ENCODE results near the gene MCM3AP.
"Not testable (repeated sequence)": the region's sequence is repeated elsewhere in the genome, so short reads cannot be mapped to it uniquely, and the experiment has no call there.

Gene MCM3AP

DNA sequence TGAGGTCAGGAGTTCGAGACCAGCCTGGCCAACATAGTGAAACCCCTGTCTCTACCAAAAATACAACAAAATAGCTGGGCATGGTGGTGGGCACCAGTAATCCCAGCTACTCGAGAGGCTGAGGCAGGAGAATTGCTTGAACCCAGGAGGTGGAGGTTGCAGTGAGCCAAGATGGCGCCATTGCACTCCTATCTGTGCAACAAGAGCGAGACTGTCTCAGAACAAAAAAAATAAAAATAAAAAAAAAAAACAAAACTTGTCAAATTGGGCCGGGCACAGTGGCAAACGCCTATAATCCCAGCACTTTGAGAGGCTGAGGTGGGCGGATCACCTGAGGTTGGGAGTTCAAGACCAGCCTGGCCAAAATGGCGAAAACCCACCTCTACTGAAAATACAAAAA is 24.8 kb upstream of the MCM3AP start:
- DNase-seq, result not testable (repeated sequence)

DNA sequence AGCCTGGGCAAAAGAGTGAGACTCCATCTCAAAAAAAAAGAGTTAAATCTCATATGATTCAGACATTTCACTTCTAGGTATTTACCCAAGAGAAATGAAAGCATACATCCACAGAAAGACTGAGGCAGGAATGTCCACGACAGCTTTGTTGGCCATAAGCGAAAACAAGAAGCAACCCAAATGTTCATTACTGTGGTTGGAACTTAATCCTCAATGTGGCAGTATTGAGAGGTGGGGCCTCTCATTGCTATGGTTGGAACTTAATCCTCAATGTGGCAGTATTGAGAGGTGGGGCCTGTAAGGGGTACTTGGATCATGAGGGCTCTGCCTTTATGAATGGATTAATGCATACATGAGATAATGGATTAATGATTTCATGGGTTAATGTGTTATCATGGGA is 23.0 kb upstream of the MCM3AP start:
- DNase-seq, result no peak

DNA sequence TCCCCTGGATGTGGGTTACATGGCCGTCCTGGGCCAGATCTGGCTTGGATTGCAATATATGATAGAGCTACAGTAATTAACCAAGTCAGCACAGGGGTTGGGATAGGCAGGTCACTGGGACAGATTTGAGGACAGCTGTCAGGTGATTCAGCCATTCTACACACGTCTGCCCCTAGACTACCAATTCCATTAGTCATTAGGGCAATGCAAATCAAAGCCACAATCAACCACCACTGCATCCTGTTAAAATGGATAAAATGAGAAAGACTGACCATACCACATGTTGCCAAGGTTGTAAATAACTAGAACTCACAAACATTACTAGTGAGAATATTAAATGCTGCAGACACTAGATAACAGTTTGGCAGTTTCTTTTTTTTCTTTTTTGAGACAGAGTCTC is 22.2 kb upstream of the MCM3AP start:
- no peak for DNase-seq

DNA sequence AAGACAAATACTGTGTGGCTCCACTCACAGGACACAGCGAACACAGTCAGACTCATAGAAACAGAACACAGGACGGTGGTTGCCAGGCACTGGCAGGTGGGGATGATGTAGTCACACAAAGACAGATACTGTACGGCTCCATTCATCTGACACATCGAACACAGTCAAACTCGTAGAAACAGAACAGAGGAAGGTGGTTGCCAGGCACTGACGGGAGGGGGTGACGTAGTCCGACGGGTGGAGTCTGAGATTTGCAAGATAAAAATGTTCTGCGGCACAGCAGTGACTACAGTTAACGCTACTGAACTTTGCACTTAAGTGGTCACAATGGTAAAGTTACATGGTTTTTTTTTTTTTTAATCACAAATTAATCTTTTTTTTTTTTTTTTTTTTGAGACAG is 19.5 kb upstream of the MCM3AP start:
- DNase-seq, result no peak

DNA sequence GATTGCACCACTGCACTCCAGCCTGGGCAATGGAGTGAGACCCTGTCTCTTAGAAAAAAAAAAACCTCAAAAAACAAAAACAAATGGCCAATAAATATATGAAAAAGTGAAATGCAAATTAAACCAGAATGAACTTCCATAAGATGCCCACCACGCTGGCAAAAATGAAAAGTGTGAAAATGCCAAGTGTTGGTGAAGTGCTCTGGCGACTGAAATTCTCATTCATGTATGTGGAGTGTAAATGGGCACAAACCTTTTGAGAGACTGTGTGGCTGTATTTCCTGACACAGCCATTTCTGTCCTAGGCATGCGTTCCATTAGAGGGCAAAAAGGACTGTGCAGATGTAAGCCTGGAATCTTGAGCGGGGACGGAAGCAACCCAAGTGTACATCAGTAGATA is 19.0 kb upstream of the MCM3AP start:
- DNase-seq, result no peak

DNA sequence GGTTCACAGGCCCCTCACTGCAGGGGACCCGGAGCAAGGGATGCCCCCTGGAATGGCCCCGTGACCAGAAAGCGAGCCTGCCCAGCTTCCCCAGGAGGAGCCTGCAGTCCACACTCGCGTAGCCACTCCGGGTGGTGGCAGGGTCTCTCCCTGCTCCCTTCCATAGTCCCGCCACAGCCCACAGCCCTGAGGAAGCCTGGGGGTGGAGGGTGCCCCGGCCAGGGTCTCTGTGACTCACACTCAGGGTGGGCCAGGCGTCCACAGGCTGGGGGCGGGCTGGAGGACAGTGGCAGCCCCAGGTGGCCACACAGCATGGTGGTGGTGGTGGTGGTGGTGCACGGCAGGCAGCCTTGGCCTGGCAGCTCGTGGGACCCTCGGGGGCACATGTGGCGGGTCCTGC is 16.3 kb upstream of the MCM3AP start:
- DNase-seq, result no peak

DNA sequence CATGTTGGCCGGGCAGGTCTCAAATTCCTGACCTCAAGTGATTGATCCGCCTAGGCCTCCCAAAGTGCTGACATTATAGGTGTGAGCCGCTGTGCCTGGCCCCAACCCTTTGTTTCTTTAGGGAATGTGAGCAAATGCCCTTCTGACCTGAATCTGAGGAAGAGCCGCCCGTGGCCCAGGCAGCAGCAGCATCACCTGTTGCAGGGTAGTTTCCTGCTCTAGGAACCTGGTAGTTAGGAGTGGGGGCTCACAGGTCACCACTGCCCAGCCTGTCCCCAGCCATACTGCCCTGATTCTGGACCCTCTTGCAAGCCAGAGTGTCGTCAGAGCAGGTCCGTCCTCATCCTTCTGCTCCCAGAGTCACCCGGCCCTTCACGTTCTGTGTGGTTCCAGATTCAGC is 13.8 kb upstream of the MCM3AP start:
- DNase-seq, result no peak

DNA sequence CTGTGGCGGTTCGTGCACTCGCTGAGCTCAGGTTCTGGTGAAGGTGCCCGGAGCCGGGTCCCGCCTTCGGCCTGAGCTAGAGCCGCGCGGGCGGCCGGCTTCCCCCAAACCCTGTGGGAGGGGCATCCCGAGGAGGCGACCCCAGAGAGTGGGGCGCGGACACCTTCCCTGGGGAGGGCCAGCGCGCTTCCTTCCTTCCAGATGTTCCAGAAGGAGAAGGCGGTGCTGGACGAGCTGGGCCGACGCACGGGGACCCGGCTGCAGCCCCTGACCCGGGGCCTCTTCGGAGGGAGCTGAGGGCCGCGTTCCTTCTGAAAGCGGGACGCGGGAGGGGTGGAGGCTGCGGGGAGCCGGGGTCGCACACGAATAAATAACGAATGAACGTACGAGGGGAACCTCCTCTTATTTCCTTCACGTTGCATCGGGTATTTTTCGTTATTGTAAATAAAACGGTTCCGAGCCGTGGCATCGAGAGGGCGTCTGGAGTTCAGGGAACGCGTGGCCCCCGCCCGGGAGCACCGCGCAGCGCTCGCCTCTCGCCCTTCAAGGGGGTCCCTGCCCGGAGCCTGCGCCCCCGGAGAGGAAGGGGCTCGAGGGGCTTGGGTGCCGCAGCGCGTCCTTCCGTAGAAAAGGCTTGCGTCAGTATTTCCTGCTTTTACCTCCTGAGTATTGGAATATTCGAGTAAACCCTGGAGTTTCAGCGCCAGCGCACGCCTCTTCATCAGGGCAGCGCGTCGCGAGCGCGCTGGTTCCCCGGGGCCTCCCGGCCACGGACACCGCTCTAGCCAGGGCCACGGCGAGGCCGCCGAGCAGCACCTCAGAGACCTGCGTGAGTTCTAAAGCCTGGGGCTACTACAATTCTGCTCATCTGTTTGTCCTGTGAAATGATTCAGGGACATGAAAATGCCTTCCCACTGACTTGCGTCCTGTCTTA is 12.2 kb upstream of the MCM3AP start:
- DNase-seq, result peak; percentile 73

DNA sequence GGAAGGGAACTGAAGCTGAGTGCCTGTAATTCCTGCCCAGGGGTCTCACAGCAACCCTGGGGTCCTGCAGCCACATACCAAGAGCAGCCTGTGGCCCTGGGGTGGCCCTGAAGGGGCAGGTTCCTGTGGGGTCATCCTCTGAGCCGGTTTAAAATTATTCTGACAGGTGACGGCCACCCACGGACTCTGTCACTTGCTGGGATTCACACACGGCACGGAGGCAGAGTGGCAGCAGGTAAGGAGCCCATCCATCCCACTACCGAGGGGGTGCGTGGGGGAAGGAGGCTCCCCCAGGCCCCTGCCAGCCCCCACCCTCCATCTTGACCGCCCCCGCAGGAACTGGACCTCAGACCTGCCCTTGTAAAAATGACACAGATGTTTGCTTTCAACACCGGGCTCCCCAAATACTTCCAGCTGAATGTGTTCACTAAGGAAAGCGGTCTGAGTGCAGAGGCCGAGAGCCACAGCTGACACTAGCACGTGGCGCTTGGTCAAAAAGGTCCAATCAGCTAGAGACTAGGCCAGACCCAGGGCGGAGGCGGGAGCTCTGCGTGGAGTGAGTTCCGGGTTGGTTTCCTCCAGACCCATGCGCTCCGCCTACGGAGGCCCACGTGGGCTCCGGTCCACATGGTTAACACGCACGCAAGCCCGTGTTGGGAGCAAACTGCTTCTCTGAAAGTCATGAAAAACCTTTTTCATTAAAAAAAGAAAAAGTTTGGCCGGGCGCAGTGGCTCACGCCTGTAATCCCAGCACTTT is 10.8 kb upstream of the MCM3AP start:
- DNase-seq, result peak; percentile 50

DNA sequence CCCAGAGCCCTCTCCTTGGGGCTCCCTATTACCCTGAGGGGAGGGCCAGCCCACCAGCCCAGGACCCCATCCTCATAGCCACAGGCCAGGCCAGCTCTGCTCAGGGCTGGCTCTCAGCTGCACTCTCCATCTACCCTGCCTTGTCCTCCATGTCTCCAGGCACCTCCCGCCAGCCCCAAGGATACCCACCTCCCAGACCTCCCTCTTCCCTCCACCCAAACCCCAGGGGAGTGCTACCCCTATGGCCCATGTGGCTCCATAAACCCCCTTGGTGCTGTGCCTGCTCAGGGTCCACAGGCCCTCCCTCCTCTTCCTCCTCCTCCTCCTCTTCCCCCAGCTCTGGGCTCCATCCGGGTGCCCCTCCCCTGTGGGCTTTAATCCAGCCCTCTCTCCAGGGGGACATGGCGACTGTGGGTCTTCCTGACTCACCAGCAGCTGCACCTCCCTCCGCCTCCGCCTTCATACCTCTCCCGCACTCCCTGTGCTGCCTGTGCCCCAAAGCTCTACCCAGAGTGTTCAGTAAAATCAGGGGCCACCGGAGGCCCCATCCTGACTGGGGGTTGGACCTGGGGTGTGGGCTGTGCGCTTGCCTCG is 9.9 kb upstream of the MCM3AP start:
- no peak for DNase-seq

DNA sequence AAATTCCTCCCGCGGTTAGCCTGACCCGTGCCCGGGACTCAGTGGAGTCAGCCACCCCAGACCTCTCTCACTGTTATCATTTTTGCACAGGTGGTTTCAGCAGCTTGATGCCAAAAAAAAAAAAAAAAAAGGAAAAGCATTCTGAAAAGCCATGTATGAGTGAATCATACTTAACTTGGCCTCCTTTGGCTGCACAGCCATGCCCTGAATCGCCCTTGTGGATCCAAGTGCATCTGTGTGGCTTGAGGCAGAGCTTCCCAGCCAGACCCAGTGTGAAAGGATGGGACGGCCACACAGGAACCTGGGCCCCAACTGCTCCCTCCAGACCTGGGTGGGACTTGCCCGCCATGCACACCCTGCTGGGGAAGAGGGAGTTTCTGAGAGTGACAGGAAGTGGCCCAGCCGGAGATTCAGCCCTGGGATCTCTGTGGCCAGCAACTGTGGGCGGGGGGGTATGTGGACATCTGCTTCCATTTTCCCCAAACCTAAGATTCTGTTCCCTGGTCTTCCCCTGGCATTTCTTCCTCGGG is 9.3 kb upstream of the MCM3AP start:
- DNase-seq, result no peak

DNA sequence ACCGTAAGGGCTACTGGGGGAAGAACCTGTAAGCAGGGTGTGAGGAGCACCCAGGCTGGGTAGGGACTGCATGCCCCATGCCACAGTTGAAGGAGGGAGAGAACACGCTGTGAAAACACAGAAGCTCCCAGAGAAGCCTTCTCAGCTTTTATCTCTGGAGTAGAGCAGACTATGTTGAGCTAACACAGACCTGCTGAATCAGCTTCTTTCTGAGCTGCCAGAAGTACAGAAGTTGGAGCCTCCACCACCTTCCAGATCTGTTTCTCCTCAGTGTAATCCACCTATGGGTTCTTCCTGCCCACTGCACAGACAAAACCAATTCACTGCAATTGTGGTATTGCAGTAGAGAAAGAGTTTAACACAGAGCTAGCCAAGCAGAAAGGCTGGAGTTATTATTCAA is 6.2 kb upstream of the MCM3AP start:
- DNase-seq, result no peak

DNA sequence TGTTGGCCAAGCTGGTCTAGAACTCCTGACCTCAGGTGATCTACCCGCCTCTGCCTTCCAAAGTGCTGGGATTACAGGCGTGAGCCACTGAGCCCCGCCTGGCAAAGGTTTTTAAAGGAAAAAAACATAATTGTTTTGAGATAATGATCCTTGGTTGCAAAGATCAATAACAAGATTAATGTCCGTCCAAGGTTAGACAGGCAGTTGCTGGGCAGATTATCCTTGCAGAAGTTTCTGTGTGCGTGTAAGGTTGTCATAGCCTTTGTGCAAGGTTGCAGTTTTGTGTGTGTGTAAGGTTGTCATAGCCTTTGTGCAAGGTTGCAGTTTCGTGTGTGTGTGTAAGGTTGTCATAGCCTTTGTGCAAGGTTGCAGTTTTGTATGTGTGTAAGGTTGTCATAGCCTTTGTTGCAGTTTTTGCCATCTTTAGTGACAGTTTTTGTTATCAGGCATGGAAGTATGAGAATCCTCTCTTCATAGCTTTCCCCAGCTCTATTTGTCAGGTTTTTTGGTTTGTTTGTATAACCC is 4.3 kb upstream of the MCM3AP start:
- no peak for DNase-seq

DNA sequence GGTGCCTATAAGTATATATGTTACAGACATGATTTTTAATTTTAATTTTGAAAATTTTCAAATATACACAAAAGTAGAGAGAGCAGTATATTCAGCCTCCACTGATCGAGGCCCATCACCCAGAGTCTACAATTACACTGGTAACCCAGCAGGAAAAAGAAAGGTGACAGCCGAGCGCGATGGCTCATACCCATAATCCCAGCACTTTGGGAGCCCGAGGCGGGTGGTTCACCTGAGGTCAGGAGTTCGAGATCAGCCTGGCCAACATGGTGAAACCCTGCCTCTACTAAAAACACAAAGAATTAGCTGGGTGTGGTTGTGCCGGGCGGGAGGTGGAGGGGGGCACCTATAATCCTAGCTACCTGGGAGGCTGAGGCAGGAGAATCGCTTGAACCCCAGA is 2.1 kb upstream of the MCM3AP start:
- no peak for DNase-seq

DNA sequence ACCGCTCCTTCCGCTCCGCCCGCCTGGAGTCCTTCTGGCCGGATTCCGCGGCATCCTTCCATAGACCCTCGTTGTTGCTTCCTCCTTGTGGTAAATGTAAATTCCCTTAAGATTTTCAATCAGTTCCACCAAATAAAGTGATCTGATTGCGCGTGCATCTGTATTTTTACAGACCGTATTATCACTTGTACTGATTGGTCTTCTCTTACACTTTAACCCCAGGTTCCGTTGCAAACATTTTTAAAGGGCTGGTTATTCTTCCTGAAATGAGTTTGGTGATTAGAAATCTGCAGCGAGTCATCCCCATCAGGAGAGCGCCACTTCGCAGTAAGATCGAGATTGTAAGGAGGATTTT is 1.2 kb upstream of the MCM3AP start:
- no peak for DNase-seq

DNA sequence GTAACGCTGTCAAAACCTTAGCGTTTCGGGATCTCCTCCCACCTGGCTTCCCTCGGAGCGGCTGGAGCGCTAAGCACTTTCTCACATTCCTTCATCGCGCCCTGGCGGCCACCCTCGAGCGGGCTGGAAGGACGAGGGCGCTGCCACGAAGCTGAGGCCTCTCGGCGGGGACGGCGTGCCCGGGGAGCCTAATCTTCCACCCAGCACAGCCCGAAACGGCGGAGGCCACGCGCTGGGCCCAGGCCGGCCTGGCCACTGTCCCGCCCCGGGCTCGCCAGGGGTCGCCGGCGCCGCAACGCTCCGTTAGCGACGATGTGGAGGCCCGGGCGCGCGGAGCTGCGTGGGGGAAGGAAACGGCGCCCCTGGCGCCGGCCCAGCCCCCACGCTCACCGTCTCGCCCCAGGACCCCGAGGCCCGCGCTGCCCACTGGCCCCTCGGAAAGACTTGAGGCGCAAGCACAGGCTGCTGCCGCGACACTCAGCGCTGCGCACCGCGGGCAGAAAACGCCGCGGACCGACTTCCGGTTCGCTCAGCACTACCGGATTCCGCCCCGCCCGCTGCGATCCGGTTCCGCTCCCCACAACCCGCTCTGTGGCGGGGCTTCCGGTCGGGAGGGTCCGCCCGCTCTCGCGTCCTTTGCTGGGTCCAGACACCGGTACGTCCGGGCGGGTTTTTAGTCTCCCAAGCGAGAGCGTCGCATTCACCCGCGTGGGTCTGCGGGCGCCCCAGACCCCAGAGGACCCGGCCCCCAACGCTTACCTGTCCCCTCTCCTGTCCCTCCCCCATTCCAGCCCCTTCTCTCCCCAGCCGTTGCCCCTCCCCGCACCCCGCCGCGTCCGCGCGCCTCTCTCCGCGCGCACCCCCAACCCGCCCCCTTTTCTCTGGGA is 593 bp upstream of the MCM3AP start, which contains the start of gene YBEY:
TSS of gene YBEY (plus strand) at position 582 of the 887 bp plus-strand sequence. CDS start 572 bp downstream, outside the sequence.
- DNase-seq, result peak; percentile 95

DNA sequence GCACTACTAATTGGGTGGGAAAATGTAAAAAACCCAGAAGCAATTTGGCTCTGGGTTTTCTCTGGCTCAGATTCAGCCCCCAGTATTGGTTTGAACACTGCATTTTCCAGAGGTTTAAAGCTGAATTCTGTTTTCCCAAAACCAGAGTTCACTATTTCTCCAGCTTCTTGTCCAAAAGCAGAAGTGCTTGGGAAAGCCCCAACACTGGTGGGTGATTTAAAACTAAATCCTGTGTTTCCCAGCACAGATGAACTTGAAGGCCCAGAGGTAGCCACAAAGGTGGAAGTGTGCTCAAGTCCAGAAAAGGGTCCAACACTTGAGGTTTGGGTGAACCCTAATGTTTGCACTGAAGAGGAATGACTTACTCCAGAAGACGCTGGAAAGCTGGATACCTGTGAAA is 678 bp downstream of the MCM3AP start:
- DNase-seq, result no peak

DNA sequence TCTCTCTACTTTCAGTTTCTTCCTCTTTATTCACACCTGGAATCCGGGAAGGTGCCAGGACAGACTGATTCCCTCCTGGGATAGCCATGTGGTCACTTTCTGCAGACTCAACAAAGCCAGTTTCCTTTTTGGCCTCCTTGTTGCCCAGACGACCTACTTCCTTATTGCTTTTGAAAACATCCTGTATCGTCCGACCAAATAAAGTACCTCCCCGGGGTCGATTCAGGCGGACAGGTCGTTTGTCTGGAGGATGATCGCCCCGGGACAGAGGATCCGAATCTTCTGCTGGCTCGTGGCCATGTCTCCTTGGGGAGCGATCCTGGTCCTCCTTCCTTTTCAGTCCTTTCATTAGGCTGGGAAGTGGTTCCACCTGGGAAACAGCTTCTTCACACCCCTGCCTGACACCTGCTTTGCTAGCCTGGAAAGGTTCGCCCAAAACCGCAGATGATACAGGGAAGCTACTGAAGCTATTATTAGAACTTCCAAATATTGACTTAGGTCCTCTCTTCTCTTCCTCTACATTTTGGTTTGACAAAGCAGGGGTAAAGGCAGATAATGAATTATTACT is 1.2 kb downstream of the MCM3AP start:
- no peak for DNase-seq

DNA sequence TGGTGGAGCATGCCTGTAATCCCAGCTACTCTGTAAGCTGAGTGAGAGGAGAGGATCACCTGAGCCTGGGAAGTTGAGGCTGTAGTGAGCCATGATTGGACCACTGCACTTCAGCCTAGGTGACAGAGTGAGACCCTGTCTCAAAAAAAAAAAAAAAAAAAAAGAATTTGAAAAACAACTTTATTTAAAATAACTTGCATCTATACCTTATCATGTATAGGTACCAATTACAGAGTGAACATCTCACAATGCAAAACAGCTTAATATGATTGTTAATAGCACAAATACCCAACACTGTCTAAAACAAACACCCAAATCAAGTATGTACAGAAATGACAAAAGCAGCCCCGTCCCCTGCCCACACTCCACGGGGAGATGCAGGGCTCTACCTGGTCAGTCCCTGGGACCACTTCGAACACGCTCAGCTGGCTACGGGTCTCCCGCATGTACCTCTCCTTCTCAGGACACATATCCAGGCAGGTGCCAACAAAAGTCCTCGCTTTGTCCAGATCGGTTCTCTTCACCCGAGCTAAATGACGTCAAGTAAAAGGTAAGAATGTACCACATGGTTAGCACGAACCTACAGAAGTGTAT is 10.5 kb downstream of the MCM3AP start:
- no peak for DNase-seq

DNA sequence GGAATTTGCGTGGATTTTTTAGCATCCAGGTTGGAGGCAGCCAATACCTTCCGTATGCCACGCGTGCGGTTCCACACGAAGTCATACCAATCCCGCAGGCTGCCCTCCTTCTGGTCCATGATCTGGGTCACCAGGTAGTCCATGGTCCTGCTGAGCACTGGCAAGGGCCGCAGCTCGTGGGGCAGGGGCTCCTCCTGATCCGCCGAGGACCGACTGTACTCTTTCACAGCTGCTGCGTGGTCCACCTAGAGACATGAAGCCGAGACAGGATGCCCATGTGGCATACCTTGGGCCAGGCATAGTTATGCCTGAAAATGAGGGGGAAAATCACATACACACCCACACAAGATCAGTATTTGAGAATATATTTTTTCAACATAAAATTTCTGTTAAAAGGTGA is 12.1 kb downstream of the MCM3AP start:
- DNase-seq, result no peak

DNA sequence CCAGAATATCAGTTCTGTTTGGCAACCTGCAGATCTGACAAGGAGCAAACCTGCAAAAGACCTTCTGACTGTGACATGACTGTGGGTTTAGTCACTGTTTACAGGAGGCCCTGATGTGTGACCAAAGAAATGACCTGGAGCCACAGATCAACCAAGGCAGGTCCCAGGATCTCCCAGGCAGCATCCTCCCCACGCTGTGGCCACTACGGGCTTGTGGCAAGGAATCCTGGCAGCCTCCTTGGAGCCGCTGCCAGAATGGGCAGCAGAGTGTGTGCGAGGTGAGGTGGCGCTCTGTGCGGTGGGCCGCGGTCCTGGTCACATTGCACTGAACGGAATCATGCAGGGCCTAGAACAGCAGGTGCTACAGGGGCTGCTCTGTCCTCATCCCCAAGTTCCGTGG is 15.9 kb downstream of the MCM3AP start:
- DNase-seq, result no peak

All from eye (tissue), 1 donor.